ENCODE data around the gene ZNF322.

The ZNF322 gene

GRCh38 chr6:26623339-26623859 lies 36.1 kb downstream of the ZNF322 start:
- DNase-seq (ENCODE audit: low read depth, low spot score) = no peak

GRCh38 chr6:26613689-26614683 lies 45.6 kb downstream of the ZNF322 start:
- DNase-seq (ENCODE audit: low read depth, low spot score) = no peak

More at GRCh38 chr6:26623339-26623859, 36.1 kb downstream of the ZNF322 start:
- no peak overlapping the region for H3K27ac ChIP-seq

GRCh38 chr6:26613201-26613600 lies 46.3 kb downstream of the ZNF322 start:
- H3K27ac ChIP-seq = no peak overlapping the region
- no peak for DNase-seq (ENCODE audit: low read depth, low spot score)

More at GRCh38 chr6:26613689-26614683, 45.6 kb downstream of the ZNF322 start:
- H3K27ac ChIP-seq = no peak overlapping the region

- H3K27ac ChIP-seq = no peak overlapping the region
- no peak for DNase-seq (ENCODE audit: low read depth, low spot score)
These were observed 47.9 kb downstream of the ZNF322 start for GRCh38 chr6:26611599-26611998.

- DNase-seq (ENCODE audit: low read depth, low spot score) = no peak
- H3K27ac ChIP-seq = no peak overlapping the region
These were observed 50.1 kb downstream of the ZNF322 start for GRCh38 chr6:26609463-26609862.

- no peak overlapping the region for H3K27ac ChIP-seq
These were observed 51.9 kb downstream of the ZNF322 start for GRCh38 chr6:26607434-26608230.

GRCh38 chr6:26604797-26605196 lies 54.7 kb downstream of the ZNF322 start:
- H3K27ac ChIP-seq = no peak overlapping the region
- no peak for DNase-seq (ENCODE audit: low read depth, low spot score)

More at GRCh38 chr6:26607434-26608230, 51.9 kb downstream of the ZNF322 start:
- no peak for DNase-seq (ENCODE audit: low read depth, low spot score)

- no peak overlapping the region for H3K27ac ChIP-seq
- no peak for DNase-seq (ENCODE audit: low read depth, low spot score)
These were observed 55.5 kb downstream of the ZNF322 start for GRCh38 chr6:26604026-26604425.

GRCh38 chr6:26602262-26602661 lies 57.3 kb downstream of the ZNF322 start:
- no peak overlapping the region for H3K27ac ChIP-seq
- DNase-seq (ENCODE audit: low read depth, low spot score) = no peak

- DNase-seq (ENCODE audit: low read depth, low spot score) = no peak
- H3K27ac ChIP-seq = no peak overlapping the region
These were observed 58.8 kb downstream of the ZNF322 start for GRCh38 chr6:26600759-26601158.

GRCh38 chr6:26599591-26599990 lies 60.0 kb downstream of the ZNF322 start:
- no peak overlapping the region for H3K27ac ChIP-seq
- no peak for DNase-seq (ENCODE audit: low read depth, low spot score)

GRCh38 chr6:26599134-26599533 lies 60.4 kb downstream of the ZNF322 start:
- H3K27ac ChIP-seq = no peak overlapping the region
- DNase-seq (ENCODE audit: low read depth, low spot score) = no peak

- H3K27ac ChIP-seq = no peak overlapping the region
- no peak for DNase-seq (ENCODE audit: low read depth, low spot score)
These were observed 61.3 kb downstream of the ZNF322 start for GRCh38 chr6:26598267-26598666.

- H3K27ac ChIP-seq = no peak overlapping the region
- DNase-seq (ENCODE audit: low read depth, low spot score) = no peak
These were observed 61.7 kb downstream of the ZNF322 start for GRCh38 chr6:26597821-26598220.

- peak overlapping the region; percentile 74 for H3K27ac ChIP-seq
- no peak for DNase-seq (ENCODE audit: low read depth, low spot score)
These were observed 62.2 kb downstream of the ZNF322 start for GRCh38 chr6:26597389-26597766.

GRCh38 chr6:26596579-26597388 lies 62.8 kb downstream of the ZNF322 start, which contains the start of gene ABT1:
TSS of gene ABT1 (plus strand) at chr6:26596953. CDS start at chr6:26596983, 30 bp downstream.
- peak within 1 kb of the TSS; percentile 74 for H3K27ac ChIP-seq
- peak; percentile 93 for DNase-seq (ENCODE audit: low read depth, low spot score)

- peak overlapping the region; percentile 74 for H3K27ac ChIP-seq
- DNase-seq (ENCODE audit: low read depth, low spot score) = no peak
These were observed 63.8 kb downstream of the ZNF322 start for GRCh38 chr6:26595669-26596269.

GRCh38 chr6:26594730-26595632 lies 64.6 kb downstream of the ZNF322 start:
- peak overlapping the region; percentile 74 for H3K27ac ChIP-seq
- no peak for DNase-seq (ENCODE audit: low read depth, low spot score)

Measured in epithelial cell of prostate (primary cell).